ENCODE data around the gene NAP1L4.

DNA sequence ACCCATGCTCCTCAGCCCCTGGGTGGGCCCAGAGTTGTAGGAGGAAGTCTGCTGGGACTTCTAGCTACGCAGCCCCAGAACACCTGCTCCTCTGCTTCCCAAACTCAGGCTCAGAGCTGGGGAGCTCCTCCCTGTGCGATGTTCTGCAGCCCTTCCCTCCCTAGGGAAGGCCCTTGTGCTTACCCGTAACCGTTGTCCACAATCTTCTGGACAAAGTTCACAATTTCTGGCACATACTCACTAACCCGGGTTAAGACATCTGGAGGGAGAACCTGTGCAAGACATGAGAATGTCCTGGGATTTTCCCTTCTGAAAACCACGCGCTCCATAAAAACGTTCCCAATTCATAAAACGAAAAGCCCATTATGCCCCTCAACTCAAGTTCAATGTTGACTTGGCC lies 36.7 kb upstream of the NAP1L4 start:
- TF ChIP-seq, protein P1, sequence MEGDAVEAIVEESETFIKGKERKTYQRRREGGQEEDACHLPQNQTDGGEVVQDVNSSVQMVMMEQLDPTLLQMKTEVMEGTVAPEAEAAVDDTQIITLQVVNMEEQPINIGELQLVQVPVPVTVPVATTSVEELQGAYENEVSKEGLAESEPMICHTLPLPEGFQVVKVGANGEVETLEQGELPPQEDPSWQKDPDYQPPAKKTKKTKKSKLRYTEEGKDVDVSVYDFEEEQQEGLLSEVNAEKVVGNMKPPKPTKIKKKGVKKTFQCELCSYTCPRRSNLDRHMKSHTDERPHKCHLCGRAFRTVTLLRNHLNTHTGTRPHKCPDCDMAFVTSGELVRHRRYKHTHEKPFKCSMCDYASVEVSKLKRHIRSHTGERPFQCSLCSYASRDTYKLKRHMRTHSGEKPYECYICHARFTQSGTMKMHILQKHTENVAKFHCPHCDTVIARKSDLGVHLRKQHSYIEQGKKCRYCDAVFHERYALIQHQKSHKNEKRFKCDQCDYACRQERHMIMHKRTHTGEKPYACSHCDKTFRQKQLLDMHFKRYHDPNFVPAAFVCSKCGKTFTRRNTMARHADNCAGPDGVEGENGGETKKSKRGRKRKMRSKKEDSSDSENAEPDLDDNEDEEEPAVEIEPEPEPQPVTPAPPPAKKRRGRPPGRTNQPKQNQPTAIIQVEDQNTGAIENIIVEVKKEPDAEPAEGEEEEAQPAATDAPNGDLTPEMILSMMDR (conservative IDR thresholded peaks at IDR 0.05; ENCODE audit: low read depth, low read length), result no peak
- no peak for TF ChIP-seq EZH2 (IDR thresholded peaks at IDR 0.05; ENCODE audit: borderline replicate concordance, low read depth, low read length, poor library complexity, severe bottlenecking)
